Common myeloid progenitor, CD34-positive (primary cell): Measurements from ENCODE around the gene BRSK2.
"Not testable (repeated sequence)": the region's sequence is repeated elsewhere in the genome, so short reads cannot be mapped to it uniquely, and the experiment has no call there.

Experiments used
- CTCF ChIA-PET: fragments of 350-600 bp; sonication (Branson Sonifier 250); formaldehyde crosslinking; loops from one replicate; lab custom pipeline; 2021; ENCODE audit warnings: antibody characterized with exemption; lab: Charles Lee
- POLR2A ChIA-PET: fragments of 350-600 bp; sonication (Branson Sonifier 250); formaldehyde crosslinking; loops from one replicate; lab custom pipeline; 2021; ENCODE audit warnings: antibody characterized with exemption; lab: Charles Lee
- DNase-seq, 3 donors: peaks; one replicate each; pipeline versions ENCODE4 v3.0.0 to v3.0.0-alpha.2; 2013
- H3K27ac ChIP-seq, 2 experiments: 1 replicate in 1 of 2; 2 replicates in 1 of 2; pipeline ENCODE4 v1.7.0; 2013; ENCODE audit warnings: inconsistent platforms in 2 of 2, low read length in 2 of 2, mild to moderate bottlenecking in 2 of 2, low read depth in 1 of 2, moderate library complexity in 1 of 2; ENCODE audit not compliant: severe bottlenecking in 2 of 2, insufficient read depth in 1 of 2, poor library complexity in 1 of 2
- H3K27me3 ChIP-seq, 5 experiments: replicated peaks in 2 of 5; 1 replicate in 3 of 5; 2 replicates in 2 of 5; pipeline versions ENCODE4 v1.6.1 to v1.7.0; 2013; ENCODE audit warnings: low read length in 4 of 5, mild to moderate bottlenecking in 2 of 5, moderate library complexity in 2 of 5, inconsistent platforms in 1 of 5; ENCODE audit not compliant: insufficient read depth in 5 of 5, control insufficient read depth in 4 of 5
- H3K36me3 ChIP-seq, 4 experiments: 1 replicate in 2 of 4; 2 replicates in 2 of 4; pipeline versions ENCODE4 v1.6.1 to v1.7.0; 2013; ENCODE audit warnings: low read length in 3 of 4, control low read depth in 1 of 4, mild to moderate bottlenecking in 1 of 4; ENCODE audit not compliant: control insufficient read depth in 4 of 4, insufficient read depth in 4 of 4
- H3K4me1 ChIP-seq, 4 experiments: 1 replicate in 3 of 4; 2 replicates in 1 of 4; pipeline versions ENCODE4 v1.6.1 to v1.7.1; 2013; ENCODE audit warnings: low read length in 3 of 4, mild to moderate bottlenecking in 3 of 4, control low read depth in 1 of 4, inconsistent platforms in 1 of 4, moderate library complexity in 1 of 4; ENCODE audit not compliant: control insufficient read depth in 4 of 4, insufficient read depth in 4 of 4; ENCODE audit errors: control extremely low read depth in 1 of 4
- H3K4me3 ChIP-seq, 7 experiments: 1 replicate in 4 of 7; 2 replicates in 3 of 7; pipeline versions ENCODE4 v1.5.1 to v1.7.0; 2013; ENCODE audit warnings: mild to moderate bottlenecking in 7 of 7, low read length in 6 of 7, moderate library complexity in 6 of 7, inconsistent platforms in 2 of 7, low read depth in 2 of 7, control low read depth in 1 of 7; ENCODE audit not compliant: insufficient read depth in 4 of 7, control insufficient read depth in 1 of 7; ENCODE audit errors: extremely low read depth in 1 of 7
- H3K9me3 ChIP-seq, 5 experiments: 1 replicate in 4 of 5; 2 replicates in 1 of 5; pipeline versions ENCODE4 v1.6.1 to v1.7.1; 2013; ENCODE audit warnings: low read length in 4 of 5, mild to moderate bottlenecking in 2 of 5, inconsistent platforms in 1 of 5, low read depth in 1 of 5, moderate library complexity in 1 of 5; ENCODE audit not compliant: control insufficient read depth in 4 of 5, insufficient read depth in 2 of 5; ENCODE audit errors: control extremely low read depth in 1 of 5
- WGBS: methylation state at CpG from one replicate; pipeline ENCODE4 v1.1.5; 2013; ENCODE audit not compliant: insufficient coverage; 5-methylcytosine and 5-hydroxymethylcytosine counted together

BRSK2 gene

GRCh38 chr11:1344056-1344635 lies 45.6 kb upstream of the BRSK2 start:
- POLR2A ChIA-PET: no interaction called here
- Histone ChIP-seq H3K4me3 (no peak overlapping the region), H3K36me3 (no peaks in the 10 kb centered on the region), H3K9me3 (no peaks in the 10 kb centered on the region), H3K4me1 (no peaks in the 10 kb centered on the region), H3K27ac (no peak overlapping the region), H3K27me3 (peaks cover 0 to 2% (median 0%) of the 10 kb centered on the region in 5 experiments)
- CTCF ChIA-PET: no interaction called here
- WGBS: 85% methylated on average over 26 of the region's 26 CpGs
- DNase-seq: no peak

DNA sequence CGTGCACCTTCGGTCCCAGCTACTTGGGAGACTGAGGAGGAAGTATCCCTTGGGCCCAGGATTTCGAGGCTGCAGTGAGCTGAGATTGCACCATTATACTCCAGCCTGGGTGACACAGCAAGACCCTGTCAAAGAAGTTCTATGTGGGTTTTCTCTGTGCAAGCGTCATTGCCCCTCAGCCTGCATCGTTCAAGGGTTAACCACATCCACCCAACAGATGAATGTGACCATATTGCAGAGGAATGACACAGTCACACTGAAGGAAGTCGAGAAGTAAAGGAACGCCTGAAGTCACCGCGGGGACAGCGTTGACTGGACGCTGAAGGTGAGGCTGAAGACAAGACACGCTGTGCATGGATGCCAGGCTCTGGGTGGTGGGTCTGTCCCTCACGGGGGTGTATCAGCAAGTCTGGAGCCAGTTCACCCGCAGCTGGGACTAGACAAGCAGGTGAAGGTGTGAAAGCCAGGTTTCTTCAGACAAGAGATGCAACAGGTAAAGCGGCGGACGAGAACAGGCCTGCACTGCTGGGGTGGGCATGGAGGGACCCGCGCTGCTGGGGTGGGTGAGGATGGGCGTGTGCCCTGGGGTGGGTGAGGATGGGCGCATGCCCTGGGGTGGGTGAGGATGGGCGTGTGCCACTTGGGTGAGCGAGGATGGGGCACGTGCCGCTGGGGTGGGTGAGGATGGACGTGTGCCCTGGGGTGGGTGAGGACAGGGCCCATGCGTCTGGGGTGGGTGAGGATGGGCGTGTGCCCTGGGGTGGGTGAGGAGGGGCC lies 43.8 kb upstream of the BRSK2 start:
- Histone ChIP-seq H3K4me1 (no peaks in the 10 kb centered on the region), H3K27ac (no peak overlapping the region), H3K27me3 (peaks cover 0 to 7% (median 0%) of the 10 kb centered on the region in 5 experiments), H3K9me3 (no peaks in the 10 kb centered on the region), H3K36me3 (no peaks in the 10 kb centered on the region), H3K4me3 (no peak overlapping the region)
- WGBS: 88% methylated on average over 22 of the region's 28 CpGs
- POLR2A ChIA-PET: no interaction called here
- CTCF ChIA-PET: no interaction called here
- DNase-seq: peak in 2 of 3 donors; percentile 51 to 70

DNA sequence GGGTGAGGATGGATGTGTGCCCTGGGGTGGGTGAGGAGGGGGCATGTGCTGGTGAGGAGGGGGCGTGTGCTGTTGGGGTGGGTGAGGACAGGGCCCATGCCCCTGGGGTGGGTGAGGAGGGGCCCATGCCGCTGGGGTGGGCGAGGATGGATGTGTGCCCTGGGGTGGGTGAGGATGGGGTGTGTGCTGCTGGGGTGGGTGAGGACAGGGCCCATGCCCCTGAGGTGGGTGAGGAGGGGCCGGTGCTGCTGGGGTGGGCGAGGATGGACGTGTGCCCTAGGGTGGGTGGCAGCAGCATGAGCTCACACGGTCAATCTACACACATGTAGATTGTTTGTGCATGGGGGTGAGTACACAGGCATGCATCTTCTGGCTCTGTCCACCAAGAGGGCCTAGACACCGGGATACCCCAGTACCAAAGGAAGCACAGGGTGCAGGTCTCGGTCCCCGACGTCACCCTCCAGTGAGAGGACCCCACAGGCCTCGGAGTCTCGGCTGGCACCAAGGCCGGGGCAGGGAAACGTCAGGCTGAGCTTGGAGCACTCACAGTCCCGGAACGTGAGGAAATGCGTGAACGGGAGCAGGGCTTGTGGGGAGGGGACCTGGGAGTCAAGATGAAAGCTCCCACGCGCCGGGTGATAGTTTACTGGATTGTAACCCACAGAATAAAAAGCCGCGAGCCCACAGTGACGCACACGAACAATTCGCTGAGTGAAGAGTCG lies 42.9 kb upstream of the BRSK2 start:
- Histone ChIP-seq H3K4me3 (no peak overlapping the region), H3K27me3 (peaks cover 0 to 7% (median 0%) of the 10 kb centered on the region in 5 experiments), H3K4me1 (no peaks in the 10 kb centered on the region), H3K36me3 (no peaks in the 10 kb centered on the region), H3K9me3 (no peaks in the 10 kb centered on the region), H3K27ac (no peak overlapping the region)
- CTCF ChIA-PET: no interaction called here
- DNase-seq: no peak
- POLR2A ChIA-PET: no interaction called here
- over 99% methylated on average over 18 of the region's 28 CpGs for WGBS

GRCh38 chr11:1347411-1347999 lies 42.2 kb upstream of the BRSK2 start:
- POLR2A ChIA-PET, H3K4me3 ChIP-seq, H3K9me3 ChIP-seq, H3K4me1 ChIP-seq, CTCF ChIA-PET, H3K27me3 ChIP-seq, DNase-seq, H3K36me3 ChIP-seq, H3K27ac ChIP-seq: not testable (repeated sequence)
- WGBS: 97% methylated on average over 17 of the region's 18 CpGs

DNA sequence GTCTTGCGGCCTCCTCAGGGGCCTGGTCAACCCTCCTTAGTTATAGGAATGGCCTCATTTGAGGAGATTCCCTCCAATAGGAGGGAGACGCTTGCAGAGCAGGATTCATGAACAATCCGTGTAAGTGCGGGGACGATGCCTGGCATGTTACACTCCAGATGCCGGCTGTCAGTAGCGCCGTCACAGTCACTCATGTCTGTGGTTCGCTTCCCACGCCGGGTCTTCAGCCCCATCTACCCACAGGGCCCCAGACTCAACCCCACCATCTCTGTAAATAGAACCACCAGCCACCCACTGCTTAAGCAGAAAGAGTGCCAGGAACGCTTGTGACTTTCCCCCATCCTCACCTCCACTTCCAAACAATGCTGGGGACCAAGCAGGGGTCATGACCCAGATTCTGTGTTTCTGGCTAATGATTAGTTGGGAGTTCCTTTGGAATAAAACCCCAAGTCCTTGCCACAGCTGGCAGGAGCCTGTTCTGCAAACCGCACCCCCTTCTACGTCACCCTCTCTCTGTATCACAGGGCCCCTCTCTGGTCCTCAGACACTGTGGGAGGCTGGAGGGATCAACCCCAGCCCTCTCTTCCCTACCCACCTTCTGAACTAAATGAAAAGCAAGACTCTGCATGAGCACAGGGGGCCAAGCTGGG lies 41.5 kb upstream of the BRSK2 start:
- POLR2A ChIA-PET: no interaction called here
- DNase-seq: no peak
- H3K9me3 ChIP-seq: no peaks in the 10 kb centered on the region

GRCh38 chr11:1348796-1349326 lies 40.9 kb upstream of the BRSK2 start:
- H3K36me3 ChIP-seq: no peaks in the 10 kb centered on the region
- H3K4me3 ChIP-seq: no peak overlapping the region
- POLR2A ChIA-PET: no interaction called here
- WGBS: 76% methylated on average over 16 of the region's 25 CpGs
- H3K4me1 ChIP-seq: no peaks in the 10 kb centered on the region
- H3K9me3 ChIP-seq: no peaks in the 10 kb centered on the region
- H3K27me3 ChIP-seq: peaks cover 0 to 7% (median 0%) of the 10 kb centered on the region in 5 experiments
- CTCF ChIA-PET: no interaction called here
- DNase-seq: no peak
- H3K27ac ChIP-seq: no peak overlapping the region

More for the DNA sequence above, 41.5 kb upstream of the BRSK2 start:
- no peaks in the 10 kb centered on the region for H3K4me1 ChIP-seq
- H3K27ac ChIP-seq: no peak overlapping the region
- CTCF ChIA-PET: no interaction called here
- H3K27me3 ChIP-seq: peaks cover 0 to 7% (median 0%) of the 10 kb centered on the region in 5 experiments
- no peaks in the 10 kb centered on the region for H3K36me3 ChIP-seq
- 88% methylated on average over 5 of the region's 14 CpGs for WGBS
- H3K4me3 ChIP-seq: no peak overlapping the region
